HepG2 (cell line): ENCODE data around the gene GABRG3. TPM values are rescaled to one million over a fixed set of nuclear protein-coding genes. Genes with fewer than 3 reads are reported as not detected.
"Not testable (repeated sequence)": the region's sequence is repeated elsewhere in the genome, so short reads cannot be mapped to it uniquely, and the experiment has no call there.

ENCODE experiments used
- ATAC-seq: fragments of 200-7000 bp; cut with Tn5 transposase; 3 replicates; pipeline ENCODE4 v1.9.1; 2020; ENCODE audit warnings: mild to moderate bottlenecking, moderate library complexity
- BruUV-seq: library from RNA; stranded (reverse); fragments of 400-500 nt; replicated peaks from 2 replicates; lab custom pipeline; 2021; lab: Mats Ljungman, UMichigan
- CTCF ChIA-PET: fragments of 300-600 bp; formaldehyde crosslinking; extraction: SDS; loops from one replicate; lab custom pipeline; 2021; ENCODE audit warnings: low total read pairs, inconsistent platforms, low intra/inter-chr PET ratio; lab: Yijun Ruan, JAX
- POLR2A ChIA-PET: fragments of 350-600 bp; sonication (Branson Sonifier 250); formaldehyde crosslinking; loops from one replicate; lab custom pipeline; 2020; ENCODE audit warnings: antibody characterized with exemption, inconsistent platforms; lab: Yijun Ruan, JAX
- DNase-seq: peaks from one replicate; pipeline ENCODE4 v3.0.0-alpha.2; 2015; ENCODE audit warnings: low spot score
- FAIRE-seq: peaks from 3 replicates; lab custom pipeline; 2011; peaks lifted over from hg19 to GRCh38; lab: Jason Lieb, UNC
- H2AFZ ChIP-seq: one replicate; pipeline ENCODE4 v1.6.1; 2011; ENCODE audit warnings: low read length, inconsistent platforms
- H3K27ac ChIP-seq: fragments of 300-600 bp; 3 replicates; pipeline ENCODE4 v1.8.0; 2011; ENCODE audit warnings: mixed run types, mild to moderate bottlenecking, mixed read lengths, low read length, inconsistent platforms; ENCODE audit not compliant: insufficient read depth; ENCODE audit errors: extremely low read length
- H3K27me3 ChIP-seq, 2 experiments: fragments of 200-600 bp in 1 of 2; 2 replicates in 1 of 2; 3 replicates in 1 of 2; pipeline versions ENCODE4 v1.6.0 to v1.8.0; 2011; ENCODE audit warnings: low read length in 2 of 2, mild to moderate bottlenecking in 2 of 2, moderate library complexity in 2 of 2, inconsistent platforms in 1 of 2; ENCODE audit not compliant: insufficient read depth in 2 of 2, control insufficient read depth in 1 of 2
- H3K36me3 ChIP-seq, 2 experiments: fragments of 200-600 bp in 1 of 2; replicated peaks in 1 of 2; 2 replicates in 1 of 2; 3 replicates in 1 of 2; pipeline versions ENCODE4 v1.5.1 to v1.8.0; 2011; ENCODE audit warnings: low read length in 2 of 2, inconsistent platforms in 1 of 2; ENCODE audit not compliant: insufficient read depth in 2 of 2, control insufficient read depth in 1 of 2
- H3K4me1 ChIP-seq: 2 replicates; pipeline ENCODE4 v1.5.1; 2012; ENCODE audit warnings: low read length, inconsistent platforms; ENCODE audit not compliant: insufficient read depth
- H3K4me2 ChIP-seq: 2 replicates; pipeline ENCODE4 v1.6.0; 2011; ENCODE audit warnings: low read depth, low read length, inconsistent platforms
- H3K4me3 ChIP-seq, 3 experiments: fragments of 200-600 bp in 1 of 3; sonication (generic), shearing (Covaris generic) in 1 of 3; replicated peaks in 1 of 3; 2 replicates each; pipeline ENCODE4 v1.5.1; 2011 to 2016; ENCODE audit warnings: low read length in 3 of 3, inconsistent platforms in 2 of 3, low read depth in 2 of 3, mild to moderate bottlenecking in 2 of 3, control low read depth in 1 of 3, mixed read lengths in 1 of 3; ENCODE audit not compliant: insufficient read depth in 1 of 3
- H3K79me2 ChIP-seq: one replicate; pipeline ENCODE4 v1.6.1; 2011; ENCODE audit warnings: low read length, inconsistent platforms; ENCODE audit not compliant: insufficient read depth
- H3K9ac ChIP-seq: 2 replicates; pipeline ENCODE4 v1.6.0; 2011; ENCODE audit warnings: mild to moderate bottlenecking, low read depth, low read length, inconsistent platforms; ENCODE audit not compliant: insufficient read depth
- H3K9me3 ChIP-seq: 2 replicates; pipeline ENCODE4 v1.5.1; 2012; ENCODE audit warnings: mild to moderate bottlenecking, low read length
- H4K20me1 ChIP-seq: 2 replicates; pipeline ENCODE4 v1.6.0; 2011; ENCODE audit warnings: inconsistent platforms, mild to moderate bottlenecking, low read length, moderate library complexity; ENCODE audit not compliant: insufficient read depth
- FOXC1 ChIP-seq: sonication (generic); formaldehyde crosslinking; IDR thresholded peaks from 2 replicates; pipeline ENCODE4 v1.8.0; 2022; ENCODE audit warnings: mild to moderate bottlenecking, missing genetic modification reagents, borderline replicate concordance
- MTA3 ChIP-seq: sonication (generic); formaldehyde crosslinking; IDR thresholded peaks from 2 replicates; pipeline ENCODE4 v1.4.0; 2020; ENCODE audit warnings: missing genetic modification reagents
- RAD21 ChIP-seq: fragments of 450-650 bp; formaldehyde crosslinking; IDR thresholded peaks from 2 replicates; pipeline ENCODE4 v1.5.0; 2020; ENCODE audit warnings: mild to moderate bottlenecking
- RAD51 ChIP-seq: fragments of 450-650 bp; IDR thresholded peaks from 2 replicates; pipeline ENCODE4 v1.6.1; 2016; ENCODE audit warnings: borderline replicate concordance
- SATB2 ChIP-seq: sonication (generic); formaldehyde crosslinking; IDR thresholded peaks from 2 replicates; pipeline ENCODE4 v1.5.0; 2020; ENCODE audit warnings: missing genetic modification reagents
- SIN3B ChIP-seq: fragments of 150-350 bp; IDR thresholded peaks from 2 replicates; pipeline ENCODE4 v1.6.1; 2014; ENCODE audit warnings: low read length
- SOX6 ChIP-seq, 2 experiments: fragments of 450-650 bp in 1 of 2; sonication (generic) in 1 of 2; formaldehyde crosslinking in 1 of 2; IDR thresholded peaks; 2 replicates each; pipeline versions ENCODE4 v1.4.0 to v1.6.1; 2017 to 2020; ENCODE audit warnings: antibody characterized with exemption in 1 of 2, mild to moderate bottlenecking in 1 of 2, missing genetic modification reagents in 1 of 2
- ZNF251 ChIP-seq: sonication (generic); formaldehyde crosslinking; IDR thresholded peaks from 2 replicates; pipeline ENCODE4 v1.9.0; 2021; ENCODE audit warnings: mild to moderate bottlenecking, missing genetic modification reagents
- ZNF672 ChIP-seq: sonication (generic); formaldehyde crosslinking; IDR thresholded peaks from 2 replicates; pipeline ENCODE4 v1.8.1; 2022; ENCODE audit warnings: missing genetic modification reagents
- ZNF7 ChIP-seq: IDR thresholded peaks from 2 replicates; pipeline ENCODE4 v1.6.1; 2016; ENCODE audit warnings: missing biosample characterization, missing genetic modification reagents
- ZNF878 ChIP-seq: sonication (generic); formaldehyde crosslinking; IDR thresholded peaks from 2 replicates; pipeline ENCODE4 v1.8.1; 2023; ENCODE audit warnings: mild to moderate bottlenecking, missing genetic modification reagents, moderate library complexity
- ZSCAN30 ChIP-seq: sonication (generic); formaldehyde crosslinking; IDR thresholded peaks from 2 replicates; pipeline ENCODE4 v1.5.0; 2020; ENCODE audit warnings: mild to moderate bottlenecking, missing genetic modification reagents
- WGBS: methylation state at CpG from one replicate; pipeline ENCODE4 v1.1.6; 2017; ENCODE audit warnings: low lambda C conversion rate; 5-methylcytosine and 5-hydroxymethylcytosine counted together
- in situ Hi-C: cut with HindIII; loops from 2 replicates; pipeline ENCODE4 v1.10.0; 2017; ENCODE audit warnings: low pct_unique_long_range_greater_than_20kb; ENCODE audit not compliant: extremely low pct_ligation_motif_present
- intact Hi-C: fragments of 100-400 bp; cut with micrococcal nuclease; formaldehyde crosslinking; loops from one replicate; pipeline ENCODE4 v1.10.0; 2022; ENCODE audit not compliant: unreplicated experiment
- polyA plus RNA-seq, 8 experiments: library from polyadenylated mRNA; depleted of rRNA in 3 of 8; stranded (reverse) in 7 of 8; unstranded in 1 of 8; fragments of >200 nt; fragmentation: Illumina TruSeq in 4 of 8; extraction: Trizol in 4 of 8; gene quantifications; 2 replicates each; pipeline versions ENCODE4 v1.2.1 to v1.2.3, GENCODE V29; 2011 to 2016; ENCODE audit warnings: low read depth in 4 of 8, missing spikeins in 1 of 8, mixed read lengths in 1 of 8; ENCODE audit not compliant: insufficient read depth in 1 of 8
- total RNA-seq, 5 experiments: library from RNA; depleted of rRNA; stranded (reverse); fragments of >200 nt; fragmentation: Illumina TruSeq; extraction: Trizol; gene quantifications; 2 replicates each; pipeline ENCODE4 v1.2.3, GENCODE V29; 2016; ENCODE audit warnings: low read depth in 1 of 5
- TF ChIP-seq, protein P1 (sequence below): sonication (generic); formaldehyde crosslinking; IDR thresholded peaks from 2 replicates; pipeline ENCODE4 v1.4.0; 2020; ENCODE audit warnings: mild to moderate bottlenecking, missing genetic modification reagents
- TF ChIP-seq, protein P2 (sequence below): sonication (generic); formaldehyde crosslinking; IDR thresholded peaks from 2 replicates; pipeline ENCODE4 v1.5.0; 2020; ENCODE audit warnings: mild to moderate bottlenecking, missing genetic modification reagents
- TF ChIP-seq, protein P3 (sequence below): sonication (generic); formaldehyde crosslinking; IDR thresholded peaks from 2 replicates; pipeline ENCODE4 v1.4.0; 2020; ENCODE audit warnings: mild to moderate bottlenecking, missing genetic modification reagents

The GABRG3 gene
- total and polyA plus RNA-seq, 2 of the 13 experiments (the other 11 are each of a cell fraction or from before 2014, with no cell fraction given): not detected

DNA sequence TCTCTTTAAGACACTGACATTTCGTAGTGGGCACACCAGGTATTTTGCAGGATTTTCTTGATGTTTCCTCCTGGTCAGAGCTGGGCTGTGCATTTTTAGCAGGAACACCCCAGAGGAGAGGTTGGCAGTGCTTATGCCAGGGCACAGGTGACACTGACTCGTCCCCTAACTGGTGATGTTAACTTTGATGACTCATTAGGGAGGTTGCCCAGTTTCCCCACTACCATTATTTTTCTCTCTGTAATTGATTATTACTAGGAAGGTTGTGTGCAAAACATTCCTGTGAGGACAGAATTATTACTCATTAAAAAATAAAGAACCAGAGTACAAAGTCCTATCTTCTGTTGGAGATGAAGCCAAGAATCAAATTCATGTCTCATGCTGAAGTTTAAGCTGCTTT, 394.5 kb downstream of the GABRG3 start (continued):
- TF ChIP-seq SOX6 (IDR thresholded peaks at IDR 0.05): no peak
- no peak for TF ChIP-seq SOX6 (CRISPR knock-in tag; IDR thresholded peaks at IDR 0.05)
- TF ChIP-seq, all 625 proteins: peak for 0

DNA sequence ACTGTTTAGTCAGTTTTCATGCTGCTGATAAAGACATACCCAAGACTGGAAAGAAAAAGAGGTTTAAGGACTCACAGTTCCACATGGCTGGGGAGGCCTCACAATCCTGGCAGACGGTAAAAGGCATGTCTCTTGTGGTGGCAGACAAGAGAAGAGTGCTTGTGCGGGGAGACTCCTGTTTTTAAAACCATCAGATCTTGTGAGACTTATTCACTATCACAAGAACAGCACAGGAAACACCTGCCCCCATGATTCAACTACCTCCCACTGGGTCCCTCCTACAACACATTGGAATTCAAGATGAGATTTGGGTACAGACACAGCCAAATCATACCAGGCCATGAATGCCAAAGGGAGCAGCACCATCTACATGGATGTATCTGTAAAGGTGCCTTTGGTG, 406.4 kb downstream of the GABRG3 start:
- POLR2A ChIA-PET, H3K4me1 ChIP-seq, H2AFZ ChIP-seq, H3K4me2 ChIP-seq, H3K36me3 ChIP-seq, H3K79me2 ChIP-seq, H3K27me3 ChIP-seq, intact Hi-C loops, CTCF ChIA-PET, FAIRE-seq, H3K9me3 ChIP-seq, in situ Hi-C loops, DNase-seq, H3K9ac ChIP-seq, H4K20me1 ChIP-seq, ATAC-seq, H3K27ac ChIP-seq, H3K4me3 ChIP-seq, BruUV-seq: not testable (repeated sequence)
- WGBS: 20% methylated on average over 2 of the region's 2 CpGs

DNA sequence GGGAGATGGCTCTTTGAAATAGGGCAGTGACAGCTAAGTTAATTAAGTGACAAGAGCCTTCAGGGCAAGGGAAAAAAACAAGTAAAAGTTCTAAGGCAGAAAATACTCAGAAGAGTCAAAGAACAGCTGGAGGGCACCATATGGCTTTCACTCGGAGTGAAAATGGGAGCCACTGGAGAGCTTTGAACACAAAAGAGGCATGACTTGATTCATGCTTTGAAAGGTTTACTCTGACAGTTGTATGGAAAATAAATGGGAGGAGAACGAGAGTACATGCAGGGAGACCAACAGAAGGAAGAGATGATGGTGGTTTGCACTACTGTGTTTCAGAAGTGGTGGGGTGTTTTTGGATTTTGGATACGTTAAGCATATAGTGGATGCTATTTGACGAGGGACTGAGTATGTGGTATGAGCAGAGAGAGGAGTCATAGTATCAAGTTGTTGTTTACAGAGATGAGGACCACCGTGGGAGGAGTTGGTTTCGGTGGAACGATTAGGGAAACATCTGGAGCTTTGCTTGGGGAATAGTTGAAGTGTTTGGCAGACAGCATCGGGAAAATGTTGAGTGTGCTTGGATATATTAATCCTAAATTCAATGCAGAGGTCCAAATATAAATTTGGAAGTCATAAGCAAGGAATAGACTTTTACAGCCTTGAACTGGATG, 411.5 kb downstream of the GABRG3 start:
- H3K27ac ChIP-seq: no peak overlapping the region
- FAIRE-seq: no peak
- H4K20me1 ChIP-seq: no peaks in the 10 kb centered on the region
- no peak overlapping the region for H3K4me3 ChIP-seq
- 1% methylated on average over 8 of the region's 8 CpGs for WGBS
- H3K79me2 ChIP-seq: no peaks in the 10 kb centered on the region
- DNase-seq: no peak
- intact Hi-C loops: no loop called here
- no TSS peak for BruUV-seq
- ATAC-seq: no peak
- H2AFZ ChIP-seq: no peak overlapping the region
- TF ChIP-seq RAD21 (CRISPR knock-in tag) (no peak), ZNF672 (CRISPR knock-in tag) (no peak), SATB2 (CRISPR knock-in tag) (no peak), MTA3 (CRISPR knock-in tag) (no peak), ZSCAN30 (CRISPR knock-in tag) (no peak), SIN3B (no peak), FOXC1 (no peak), RAD51 (no peak), ZNF7 (CRISPR knock-in tag) (no peak), ZNF251 (CRISPR knock-in tag) (no peak), ZNF878 (no peak)
- TF ChIP-seq, protein P1, sequence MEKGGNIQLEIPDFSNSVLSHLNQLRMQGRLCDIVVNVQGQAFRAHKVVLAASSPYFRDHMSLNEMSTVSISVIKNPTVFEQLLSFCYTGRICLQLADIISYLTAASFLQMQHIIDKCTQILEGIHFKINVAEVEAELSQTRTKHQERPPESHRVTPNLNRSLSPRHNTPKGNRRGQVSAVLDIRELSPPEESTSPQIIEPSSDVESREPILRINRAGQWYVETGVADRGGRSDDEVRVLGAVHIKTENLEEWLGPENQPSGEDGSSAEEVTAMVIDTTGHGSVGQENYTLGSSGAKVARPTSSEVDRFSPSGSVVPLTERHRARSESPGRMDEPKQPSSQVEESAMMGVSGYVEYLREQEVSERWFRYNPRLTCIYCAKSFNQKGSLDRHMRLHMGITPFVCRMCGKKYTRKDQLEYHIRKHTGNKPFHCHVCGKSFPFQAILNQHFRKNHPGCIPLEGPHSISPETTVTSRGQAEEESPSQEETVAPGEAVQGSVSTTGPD (CRISPR knock-in tag): no peak
- TF ChIP-seq, protein P2, sequence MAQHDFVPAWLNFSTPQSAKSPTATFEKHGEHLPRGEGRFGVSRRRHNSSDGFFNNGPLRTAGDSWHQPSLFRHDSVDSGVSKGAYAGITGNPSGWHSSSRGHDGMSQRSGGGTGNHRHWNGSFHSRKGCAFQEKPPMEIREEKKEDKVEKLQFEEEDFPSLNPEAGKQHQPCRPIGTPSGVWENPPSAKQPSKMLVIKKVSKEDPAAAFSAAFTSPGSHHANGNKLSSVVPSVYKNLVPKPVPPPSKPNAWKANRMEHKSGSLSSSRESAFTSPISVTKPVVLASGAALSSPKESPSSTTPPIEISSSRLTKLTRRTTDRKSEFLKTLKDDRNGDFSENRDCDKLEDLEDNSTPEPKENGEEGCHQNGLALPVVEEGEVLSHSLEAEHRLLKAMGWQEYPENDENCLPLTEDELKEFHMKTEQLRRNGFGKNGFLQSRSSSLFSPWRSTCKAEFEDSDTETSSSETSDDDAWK: no peak
- TF ChIP-seq, protein P3, sequence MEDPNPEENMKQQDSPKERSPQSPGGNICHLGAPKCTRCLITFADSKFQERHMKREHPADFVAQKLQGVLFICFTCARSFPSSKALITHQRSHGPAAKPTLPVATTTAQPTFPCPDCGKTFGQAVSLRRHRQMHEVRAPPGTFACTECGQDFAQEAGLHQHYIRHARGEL (CRISPR knock-in tag): no peak
- peaks cover 6% of the 10 kb centered on the region; the same call in 1 of the 2 replicates for H3K9me3 ChIP-seq
- H3K9ac ChIP-seq: no peak overlapping the region
- no peak overlapping the region for H3K4me2 ChIP-seq
- H3K36me3 ChIP-seq: no peaks in the 10 kb centered on the region
- H3K4me1 ChIP-seq: no peaks in the 10 kb centered on the region
- no peaks in the 10 kb centered on the region for H3K27me3 ChIP-seq
- ChIA-PET POLR2A (no interaction called here), CTCF (no interaction called here)
- in situ Hi-C loops: no loop called here
